ENCODE measurements around the gene CAMTA1. TPM values are rescaled to one million over a fixed set of nuclear protein-coding genes. Genes with fewer than 3 reads are reported as not detected.
A peak's percentile ranks its signal among the peaks of the same experiment; 100 is the strongest.

The CAMTA1 gene
- total and polyA plus RNA-seq, 4 donors: 48.1 to 140 (median 52.3) TPM

DNA sequence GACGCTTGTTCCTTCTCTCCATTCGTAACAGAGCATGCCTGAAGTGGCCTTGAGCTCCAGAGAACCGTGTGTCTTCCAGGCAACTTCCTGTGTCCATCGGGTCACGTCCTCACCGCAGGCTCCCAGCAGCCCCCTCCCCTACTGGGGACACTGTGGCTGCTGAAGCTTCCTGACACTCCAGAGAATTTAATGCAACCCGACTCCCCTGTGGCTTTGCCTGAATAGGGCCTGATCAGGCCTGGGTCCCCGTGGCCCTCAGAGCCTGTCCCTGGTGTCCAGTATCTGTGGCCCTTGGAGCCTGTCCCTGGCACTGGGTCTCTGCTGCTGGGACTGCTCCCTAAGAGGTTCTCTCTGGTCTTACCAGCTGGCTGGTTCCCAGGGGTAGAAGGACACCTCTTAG is 766.2 kb downstream of the CAMTA1 start:
- no peaks in the 10 kb centered on the region for H3K27me3 ChIP-seq (ENCODE audit: control insufficient read depth in 3 of 3, insufficient read depth in 3 of 3, low read length in 2 of 3)
- no peak overlapping the region for H3K9ac ChIP-seq (ENCODE audit: insufficient read depth in 1 of 2, low read length in 2 of 2)
- H3K4me3 ChIP-seq: no peak overlapping the region
- no peak for DNase-seq
- H3K27ac ChIP-seq (ENCODE audit: low read depth in 1 of 2, low read length in 1 of 2): peak overlapping the region in 1 of 2 donors; percentile 74
- no peaks in the 10 kb centered on the region for H3K36me3 ChIP-seq (ENCODE audit: control insufficient read depth in 4 of 4, insufficient read depth in 4 of 4, low read length in 4 of 4)
- no peak for ATAC-seq (ENCODE audit: insufficient read depth, low FRiP score)
- TF ChIP-seq, protein P1, sequence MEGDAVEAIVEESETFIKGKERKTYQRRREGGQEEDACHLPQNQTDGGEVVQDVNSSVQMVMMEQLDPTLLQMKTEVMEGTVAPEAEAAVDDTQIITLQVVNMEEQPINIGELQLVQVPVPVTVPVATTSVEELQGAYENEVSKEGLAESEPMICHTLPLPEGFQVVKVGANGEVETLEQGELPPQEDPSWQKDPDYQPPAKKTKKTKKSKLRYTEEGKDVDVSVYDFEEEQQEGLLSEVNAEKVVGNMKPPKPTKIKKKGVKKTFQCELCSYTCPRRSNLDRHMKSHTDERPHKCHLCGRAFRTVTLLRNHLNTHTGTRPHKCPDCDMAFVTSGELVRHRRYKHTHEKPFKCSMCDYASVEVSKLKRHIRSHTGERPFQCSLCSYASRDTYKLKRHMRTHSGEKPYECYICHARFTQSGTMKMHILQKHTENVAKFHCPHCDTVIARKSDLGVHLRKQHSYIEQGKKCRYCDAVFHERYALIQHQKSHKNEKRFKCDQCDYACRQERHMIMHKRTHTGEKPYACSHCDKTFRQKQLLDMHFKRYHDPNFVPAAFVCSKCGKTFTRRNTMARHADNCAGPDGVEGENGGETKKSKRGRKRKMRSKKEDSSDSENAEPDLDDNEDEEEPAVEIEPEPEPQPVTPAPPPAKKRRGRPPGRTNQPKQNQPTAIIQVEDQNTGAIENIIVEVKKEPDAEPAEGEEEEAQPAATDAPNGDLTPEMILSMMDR (IDR thresholded peaks at IDR 0.05; ENCODE audit: control extremely low read depth, extremely low read depth): no peak
- H3K9me3 ChIP-seq (ENCODE audit: control insufficient read depth in 4 of 4, insufficient read depth in 3 of 4, low read length in 3 of 4): peaks cover 0 to 4% (median 0%) of the 10 kb centered on the region in 4 donors
- peaks cover 0 to 28% (median 12%) of the 10 kb centered on the region in 5 donors for H3K4me1 ChIP-seq (ENCODE audit: control insufficient read depth in 5 of 5, insufficient read depth in 5 of 5, low read length in 5 of 5)
- 47 to 73% methylated on average over 8 of the region's 8 CpGs for WGBS, 2 donors

DNA sequence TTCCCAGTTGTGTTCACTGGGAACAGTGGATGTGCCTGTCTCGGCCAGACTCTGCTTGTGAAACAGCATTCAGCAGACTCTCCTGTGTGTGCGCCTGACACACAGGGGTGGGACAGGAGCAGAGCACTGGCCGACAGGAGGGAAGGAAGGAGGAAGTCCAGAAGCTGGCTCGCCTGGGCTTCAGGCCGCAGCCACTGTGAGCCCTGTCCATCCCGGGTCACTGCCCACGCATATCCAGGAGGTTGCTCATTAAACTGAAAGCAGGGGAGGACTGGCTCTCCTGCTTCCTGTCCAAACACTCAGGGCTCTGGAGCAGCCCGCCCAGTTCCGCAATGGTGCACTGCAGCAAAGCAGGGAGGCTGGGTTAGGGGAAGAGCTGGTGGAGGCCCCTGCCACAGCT is 767.1 kb downstream of the CAMTA1 start:
- Histone ChIP-seq H3K9me3 (ENCODE audit: control insufficient read depth in 4 of 4, insufficient read depth in 3 of 4, low read length in 3 of 4) (peaks cover 0 to 4% (median 0%) of the 10 kb centered on the region in 4 donors), H3K4me3 (no peak overlapping the region), H3K27ac (ENCODE audit: low read depth in 1 of 2, low read length in 1 of 2) (peak overlapping the region in 1 of 2 donors; percentile 74), H3K9ac (ENCODE audit: insufficient read depth in 1 of 2, low read length in 2 of 2) (no peak overlapping the region), H3K36me3 (ENCODE audit: control insufficient read depth in 4 of 4, insufficient read depth in 4 of 4, low read length in 4 of 4) (no peaks in the 10 kb centered on the region), H3K27me3 (ENCODE audit: control insufficient read depth in 3 of 3, insufficient read depth in 3 of 3, low read length in 2 of 3) (no peaks in the 10 kb centered on the region), H3K4me1 (ENCODE audit: control insufficient read depth in 5 of 5, insufficient read depth in 5 of 5, low read length in 5 of 5) (peaks cover 0 to 28% (median 12%) of the 10 kb centered on the region in 5 donors)
- ATAC-seq (ENCODE audit: insufficient read depth, low FRiP score): peak; percentile 75
- TF ChIP-seq, protein P1 (IDR thresholded peaks at IDR 0.05; ENCODE audit: control extremely low read depth, extremely low read depth): no peak
- DNase-seq: peak; percentile 25 to 40 (median 30)
- 43 to 71% methylated on average over 9 of the region's 9 CpGs for WGBS, 2 donors

DNA sequence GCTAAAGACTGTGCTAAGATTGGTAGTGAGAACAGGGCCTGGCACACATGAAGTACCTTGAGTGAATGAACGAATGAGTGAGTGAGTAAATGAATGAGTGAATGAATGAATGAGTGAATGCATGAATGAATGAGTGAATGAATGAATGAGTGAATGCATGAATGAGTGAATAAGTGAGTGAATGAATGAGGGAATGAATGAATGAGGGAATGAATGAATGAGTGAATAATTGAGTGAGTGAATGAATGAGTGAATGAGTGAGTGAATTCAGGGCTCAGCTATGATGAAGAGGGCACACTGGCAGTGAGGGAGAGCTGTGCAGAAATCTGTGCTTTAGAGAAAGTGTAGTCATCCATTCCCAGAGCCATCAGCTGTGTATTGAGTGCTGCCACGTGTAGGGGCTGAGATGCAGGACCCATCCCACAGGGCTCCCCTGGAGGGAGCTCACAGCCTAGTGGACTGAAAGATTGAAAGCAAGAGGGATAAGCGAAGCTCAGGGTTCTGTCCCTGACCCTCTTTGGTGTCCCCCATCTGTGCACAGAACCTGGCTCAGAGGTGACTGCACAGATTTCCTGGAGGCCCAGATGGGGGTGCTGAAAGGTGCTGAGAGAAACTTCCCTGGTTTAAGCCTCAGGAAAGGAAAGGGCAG is 767.9 kb downstream of the CAMTA1 start:
- Histone ChIP-seq H3K9ac (ENCODE audit: insufficient read depth in 1 of 2, low read length in 2 of 2) (no peak overlapping the region), H3K9me3 (ENCODE audit: control insufficient read depth in 4 of 4, insufficient read depth in 3 of 4, low read length in 3 of 4) (peaks cover 0 to 4% (median 0%) of the 10 kb centered on the region in 4 donors), H3K27ac (ENCODE audit: low read depth in 1 of 2, low read length in 1 of 2) (no peak overlapping the region), H3K27me3 (ENCODE audit: control insufficient read depth in 3 of 3, insufficient read depth in 3 of 3, low read length in 2 of 3) (no peaks in the 10 kb centered on the region), H3K4me3 (no peak overlapping the region), H3K36me3 (ENCODE audit: control insufficient read depth in 4 of 4, insufficient read depth in 4 of 4, low read length in 4 of 4) (no peaks in the 10 kb centered on the region), H3K4me1 (ENCODE audit: control insufficient read depth in 5 of 5, insufficient read depth in 5 of 5, low read length in 5 of 5) (peaks cover 0 to 28% (median 12%) of the 10 kb centered on the region in 5 donors)
- ATAC-seq (ENCODE audit: insufficient read depth, low FRiP score): no peak
- 80 to 84% methylated on average over 3 of the region's 3 CpGs for WGBS, 2 donors
- DNase-seq: peak in 2 of 3 donors; percentile 29 to 33
- TF ChIP-seq, protein P1 (IDR thresholded peaks at IDR 0.05; ENCODE audit: control extremely low read depth, extremely low read depth): no peak

All from lung (tissue), 12 donors.